HepG2 (cell line): ENCODE data around the gene FHIT. TPM values are rescaled to one million over a fixed set of nuclear protein-coding genes. Genes with fewer than 3 reads are reported as not detected.

Experiments
- ATF5 ChIP-seq: sonication (generic); formaldehyde crosslinking; IDR thresholded peaks from 2 replicates; pipeline ENCODE4 v1.4.0; 2020; ENCODE audit warnings: mild to moderate bottlenecking, low read depth, missing genetic modification reagents
- JUNB ChIP-seq: sonication (generic); formaldehyde crosslinking; IDR thresholded peaks from 2 replicates; pipeline ENCODE4 v1.8.0; 2022; ENCODE audit warnings: missing genetic modification reagents, mild to moderate bottlenecking, borderline replicate concordance
- KAT7 ChIP-seq: IDR thresholded peaks from 2 replicates; pipeline ENCODE4 v1.6.1; 2018; ENCODE audit warnings: borderline replicate concordance, missing compliant biosample characterization
- LCORL ChIP-seq, 2 experiments: fragments of 450-650 bp in 1 of 2; sonication (generic) in 1 of 2; formaldehyde crosslinking in 1 of 2; IDR thresholded peaks; 2 replicates each; pipeline versions ENCODE4 v1.5.0 to v1.6.1; 2017 to 2020; ENCODE audit warnings: antibody characterized with exemption in 1 of 2, missing genetic modification reagents in 1 of 2
- NR3C1 ChIP-seq: sonication (generic); formaldehyde crosslinking; IDR thresholded peaks from 2 replicates; pipeline ENCODE4 v1.4.0; 2020; ENCODE audit warnings: missing genetic modification reagents
- PITX1 ChIP-seq: sonication (generic); formaldehyde crosslinking; IDR thresholded peaks from 2 replicates; pipeline ENCODE4 v1.5.1; 2020; ENCODE audit warnings: mild to moderate bottlenecking, missing genetic modification reagents
- RBM22 ChIP-seq: fragments of 200-400 bp; formaldehyde crosslinking; optimal IDR thresholded peaks from 2 replicates; pipeline ENCODE3; 2017; ENCODE audit warnings: mild to moderate bottlenecking, low read length, moderate library complexity
- REPIN1 ChIP-seq: sonication (generic); formaldehyde crosslinking; IDR thresholded peaks from 2 replicates; pipeline ENCODE4 v1.8.0; 2022; ENCODE audit warnings: missing genetic modification reagents, low read depth, mild to moderate bottlenecking, borderline replicate concordance
- SAP130 ChIP-seq: IDR thresholded peaks from 2 replicates; pipeline ENCODE4 v1.6.1; 2016; ENCODE audit warnings: low read depth
- TAF15 ChIP-seq: fragments of 200-400 bp; formaldehyde crosslinking; IDR thresholded peaks from one replicate; pipeline ENCODE4 v1.6.1; 2018; ENCODE audit warnings: mild to moderate bottlenecking, low read depth, low read length; ENCODE audit not compliant: poor library complexity, severe bottlenecking
- YEATS2 ChIP-seq: sonication (generic); formaldehyde crosslinking; IDR thresholded peaks from 2 replicates; pipeline ENCODE4 v1.4.0; 2020; ENCODE audit warnings: missing genetic modification reagents, borderline replicate concordance
- ZBTB40 ChIP-seq, 2 experiments: fragments of 450-650 bp in 1 of 2; sonication (generic) in 1 of 2; formaldehyde crosslinking in 1 of 2; IDR thresholded peaks; 2 replicates each; pipeline versions ENCODE4 v1.6.1 to v1.8.0; 2016 to 2022; ENCODE audit warnings: antibody characterized with exemption in 1 of 2, mild to moderate bottlenecking in 1 of 2, missing genetic modification reagents in 1 of 2
- ZFYVE20 ChIP-seq: sonication (generic); formaldehyde crosslinking; IDR thresholded peaks from 2 replicates; pipeline ENCODE4 v1.8.0; 2023; ENCODE audit warnings: low read depth, mild to moderate bottlenecking, moderate library complexity, missing genetic modification reagents, borderline replicate concordance
- ZMAT5 ChIP-seq: sonication (generic); formaldehyde crosslinking; IDR thresholded peaks from 2 replicates; pipeline ENCODE4 v1.5.0; 2020; ENCODE audit warnings: mild to moderate bottlenecking, low read depth, missing genetic modification reagents, borderline replicate concordance
- ZNF33B ChIP-seq: sonication (generic); formaldehyde crosslinking; IDR thresholded peaks from 2 replicates; pipeline ENCODE4 v1.5.1; 2020; ENCODE audit warnings: mild to moderate bottlenecking, missing genetic modification reagents
- ZNF576 ChIP-seq: sonication (generic); formaldehyde crosslinking; IDR thresholded peaks from 2 replicates; pipeline ENCODE4 v1.4.0; 2020; ENCODE audit warnings: mild to moderate bottlenecking, missing genetic modification reagents
- ZNF616 ChIP-seq: sonication (generic); formaldehyde crosslinking; IDR thresholded peaks from 2 replicates; pipeline ENCODE4 v1.5.0; 2020; ENCODE audit warnings: low read depth, mild to moderate bottlenecking, missing genetic modification reagents
- ZNF678 ChIP-seq: sonication (generic); formaldehyde crosslinking; IDR thresholded peaks from 2 replicates; pipeline ENCODE4 v1.4.0; 2020; ENCODE audit warnings: mild to moderate bottlenecking, missing genetic modification reagents
- ZNF784 ChIP-seq: sonication (generic); formaldehyde crosslinking; IDR thresholded peaks from 2 replicates; pipeline ENCODE4 v1.5.1; 2020; ENCODE audit warnings: missing genetic modification reagents, mild to moderate bottlenecking, borderline replicate concordance
- polyA plus RNA-seq, 8 experiments: library from polyadenylated mRNA; depleted of rRNA in 3 of 8; stranded (reverse) in 7 of 8; unstranded in 1 of 8; fragments of >200 nt; fragmentation: Illumina TruSeq in 4 of 8; extraction: Trizol in 4 of 8; gene quantifications; 2 replicates each; pipeline versions ENCODE4 v1.2.1 to v1.2.3, GENCODE V29; 2011 to 2016; ENCODE audit warnings: low read depth in 4 of 8, missing spikeins in 1 of 8, mixed read lengths in 1 of 8; ENCODE audit not compliant: insufficient read depth in 1 of 8
- total RNA-seq, 5 experiments: library from RNA; depleted of rRNA; stranded (reverse); fragments of >200 nt; fragmentation: Illumina TruSeq; extraction: Trizol; gene quantifications; 2 replicates each; pipeline ENCODE4 v1.2.3, GENCODE V29; 2016; ENCODE audit warnings: low read depth in 1 of 5

FHIT gene
- total and polyA plus RNA-seq, 2 of the 13 experiments (the other 11 are each of a cell fraction or from before 2014, with no cell fraction given): 4.0 to 4.6 TPM

GRCh38 chr3:61060411-61060861 lies 190.8 kb downstream of the FHIT start (continued):
- TF ChIP-seq ZNF616 (CRISPR knock-in tag): no peak
- TF ChIP-seq ZMAT5 (CRISPR knock-in tag): no peak
- no peak for TF ChIP-seq ZNF678 (CRISPR knock-in tag)
- TF ChIP-seq LCORL (IDR thresholded peaks at IDR 0.05): no peak
- no peak for TF ChIP-seq LCORL (CRISPR knock-in tag; IDR thresholded peaks at IDR 0.05)
- TF ChIP-seq ZBTB40 (IDR thresholded peaks at IDR 0.05): no peak
- no peak for TF ChIP-seq ZBTB40 (CRISPR knock-in tag; IDR thresholded peaks at IDR 0.05)
- no peak for TF ChIP-seq PITX1 (CRISPR knock-in tag)
- TF ChIP-seq ATF5 (CRISPR knock-in tag): no peak
- TF ChIP-seq REPIN1: no peak
- no peak for TF ChIP-seq ZNF784
- no peak for TF ChIP-seq ZNF33B (CRISPR knock-in tag)
- no peak for TF ChIP-seq JUNB
- no peak for TF ChIP-seq ZFYVE20
- TF ChIP-seq YEATS2 (CRISPR knock-in tag): no peak
- no peak for TF ChIP-seq NR3C1 (CRISPR knock-in tag)
- TF ChIP-seq TAF15: no peak
- TF ChIP-seq KAT7 (CRISPR knock-in tag): no peak
- no peak for TF ChIP-seq ZNF576 (CRISPR knock-in tag)
- TF ChIP-seq RBM22: no peak
- TF ChIP-seq SAP130 (CRISPR knock-in tag): peak; percentile 51
